ENCODE data around the gene ETF1. TPM values are rescaled to one million over a fixed set of nuclear protein-coding genes. Genes with fewer than 3 reads are reported as not detected.

The ETF1 gene
- total and polyA plus RNA-seq, 9 of the 15 experiments (the other 6 are each of a cell fraction or from before 2014, with no cell fraction given) = 53.7 to 209 (median 164) TPM

GRCh38 chr5:138466900-138467710 lies 75.9 kb downstream of the ETF1 start (continued):
- TF ChIP-seq, protein P1, sequence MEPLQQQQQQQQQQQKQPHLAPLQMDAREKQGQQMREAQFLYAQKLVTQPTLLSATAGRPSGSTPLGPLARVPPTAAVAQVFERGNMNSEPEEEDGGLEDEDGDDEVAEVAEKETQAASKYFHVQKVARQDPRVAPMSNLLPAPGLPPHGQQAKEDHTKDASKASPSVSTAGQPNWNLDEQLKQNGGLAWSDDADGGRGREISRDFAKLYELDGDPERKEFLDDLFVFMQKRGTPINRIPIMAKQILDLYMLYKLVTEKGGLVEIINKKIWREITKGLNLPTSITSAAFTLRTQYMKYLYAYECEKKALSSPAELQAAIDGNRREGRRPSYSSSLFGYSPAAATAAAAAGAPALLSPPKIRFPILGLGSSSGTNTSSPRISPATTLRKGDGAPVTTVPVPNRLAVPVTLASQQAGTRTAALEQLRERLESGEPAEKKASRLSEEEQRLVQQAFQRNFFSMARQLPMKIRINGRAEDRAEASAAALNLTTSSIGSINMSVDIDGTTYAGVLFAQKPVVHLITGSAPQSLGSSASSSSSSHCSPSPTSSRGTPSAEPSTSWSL (CRISPR knock-in tag; IDR thresholded peaks at IDR 0.05; ENCODE audit: borderline replicate concordance) = no peak
- TF ChIP-seq ZNF696 (CRISPR knock-in tag; conservative IDR thresholded peaks at IDR 0.05) = no peak
- TF ChIP-seq IRF9 (tag; IDR thresholded peaks at IDR 0.05) = no peak
- TF ChIP-seq, protein P2, sequence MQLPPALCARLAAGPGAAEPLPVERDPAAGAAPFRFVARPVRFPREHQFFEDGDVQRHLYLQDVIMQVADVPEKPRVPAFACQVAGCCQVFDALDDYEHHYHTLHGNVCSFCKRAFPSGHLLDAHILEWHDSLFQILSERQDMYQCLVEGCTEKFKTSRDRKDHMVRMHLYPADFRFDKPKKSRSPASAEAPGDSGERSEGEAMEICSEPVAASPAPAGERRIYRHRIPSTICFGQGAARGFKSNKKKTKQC (CRISPR knock-in tag; IDR thresholded peaks at IDR 0.05) = peak; percentile 68
- no peak for TF ChIP-seq PHF8 (IDR thresholded peaks at IDR 0.05; ENCODE audit: borderline replicate concordance, low read length)
- no peak; the same call in 1 of the 2 replicates for TF ChIP-seq FOXK1 (CRISPR knock-in tag; IDR thresholded peaks at IDR 0.05; ENCODE audit: borderline replicate concordance)
- peak; percentile 100 for TF ChIP-seq PRPF4 (IDR thresholded peaks at IDR 0.05; ENCODE audit: insufficient read depth, low read depth, low read length, poor library complexity, severe bottlenecking)
- peak; percentile 46 for TF ChIP-seq SUPT5H (IDR thresholded peaks at IDR 0.05)
- no peak for TF ChIP-seq RREB1 (CRISPR knock-in tag; IDR thresholded peaks at IDR 0.05)
- no peak for TF ChIP-seq NKRF (IDR thresholded peaks at IDR 0.05; ENCODE audit: borderline replicate concordance)
- TF ChIP-seq ZNF197 (CRISPR knock-in tag; IDR thresholded peaks at IDR 0.05; ENCODE audit: low read depth) = no peak
- TF ChIP-seq ZNF253 (CRISPR knock-in tag; conservative IDR thresholded peaks at IDR 0.05) = no peak
- TF ChIP-seq PHTF2 (CRISPR knock-in tag; IDR thresholded peaks at IDR 0.05) = no peak
- no peak for TF ChIP-seq CBX8 (IDR thresholded peaks at IDR 0.05; ENCODE audit: borderline replicate concordance, extremely low read depth, low read depth, low read length, poor library complexity, severe bottlenecking)
